Measurements from ENCODE around the gene ATP5ME. TPM values are rescaled to one million over a fixed set of nuclear protein-coding genes. Genes with fewer than 3 reads are reported as not detected.

The ATP5ME gene
- total RNA-seq, 2 experiments from 2014 or later, result 254 to 257 TPM

DNA sequence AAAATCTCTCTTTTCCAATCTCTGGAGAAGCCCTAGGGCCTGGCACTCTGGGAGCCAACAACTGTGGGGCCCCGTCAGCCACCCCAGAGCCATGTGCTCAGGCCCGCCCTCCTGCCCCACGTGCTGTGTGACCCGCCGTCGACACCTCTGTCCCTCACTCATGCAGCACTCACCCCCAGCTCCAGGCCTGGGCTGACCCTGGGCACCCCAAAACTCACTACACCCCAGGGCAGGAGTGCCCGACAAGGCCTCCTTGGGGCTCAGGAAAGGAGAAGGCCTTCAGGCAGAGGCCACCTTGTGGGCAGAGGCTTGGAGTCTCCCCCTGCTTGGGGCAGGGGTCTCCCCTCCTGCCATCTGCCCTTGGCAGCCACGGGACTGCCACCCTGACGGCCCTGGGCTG is 6.0 kb upstream of the ATP5ME start:
- Mint-ChIP-seq H3K4me3 (no peak overlapping the region), H3K9me3 (no peaks in the 10 kb centered on the region), H3K36me3 (ENCODE audit: low read depth) (no peaks in the 10 kb centered on the region), H3K27ac (no peak overlapping the region), H3K4me1 (ENCODE audit: low read depth) (peaks cover 8% of the 10 kb centered on the region), H3K27me3 (ENCODE audit: low read depth) (peaks cover 2% of the 10 kb centered on the region)
- DNase-seq, result no peak
- intact Hi-C loops (cut with micrococcal nuclease), result no loop called here
- CTCF ChIA-PET, result no interaction called here

DNA sequence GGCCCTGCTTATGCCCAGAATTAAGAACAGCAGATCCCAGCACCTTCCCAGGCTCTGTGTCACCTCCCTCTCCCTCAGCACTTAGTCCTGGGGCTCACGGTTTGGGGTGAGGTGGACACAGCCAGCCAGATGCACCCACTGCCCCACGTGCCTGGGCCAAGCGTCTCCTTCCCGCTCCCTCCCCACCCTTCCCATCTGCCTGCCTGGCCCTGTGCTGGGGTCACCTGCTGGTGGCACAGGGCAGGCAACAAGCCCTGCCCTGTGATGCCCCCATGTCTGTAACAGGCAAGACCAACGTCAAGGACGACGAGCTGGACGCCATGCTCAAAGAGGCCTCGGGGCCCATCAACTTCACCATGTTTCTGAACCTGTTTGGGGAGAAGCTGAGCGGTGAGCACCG is 5.6 kb upstream of the ATP5ME start:
- no peaks in the 10 kb centered on the region for H3K9me3 Mint-ChIP-seq
- no peaks in the 10 kb centered on the region for H3K27me3 Mint-ChIP-seq (ENCODE audit: low read depth)
- intact Hi-C loops (cut with micrococcal nuclease), result loop anchor here (10.0 kb wide), 1 partner anchor 345 kb away; the partner anchor contains the start of gene ZNF141
- DNase-seq, result no peak
- CTCF ChIA-PET, result no interaction called here
- peaks cover 8% of the 10 kb centered on the region for H3K4me1 Mint-ChIP-seq (ENCODE audit: low read depth)
- no peak overlapping the region for H3K4me3 Mint-ChIP-seq
- no peak overlapping the region for H3K27ac Mint-ChIP-seq
- H3K36me3 Mint-ChIP-seq (ENCODE audit: low read depth), result no peaks in the 10 kb centered on the region

DNA sequence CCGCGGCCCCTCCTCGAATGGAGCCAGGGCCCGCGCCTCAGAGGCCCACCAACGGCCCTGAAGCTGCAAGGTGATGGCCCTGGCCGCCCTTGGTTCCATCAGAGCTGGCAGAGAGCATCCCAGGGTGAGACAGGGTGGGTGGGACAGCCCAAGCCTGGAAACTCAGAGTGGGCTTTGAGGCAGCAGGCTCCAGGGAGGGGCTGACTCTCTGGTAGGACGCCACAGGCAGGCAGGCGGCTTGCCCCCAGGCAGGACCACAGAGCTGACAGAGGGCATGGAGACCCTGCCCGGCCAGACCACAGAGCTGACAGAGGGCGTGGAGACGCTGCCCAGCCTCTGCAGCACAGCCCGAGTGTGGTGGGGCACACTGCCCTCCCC is 5.0 kb upstream of the ATP5ME start:
- CTCF ChIA-PET, result no interaction called here
- intact Hi-C loops (cut with micrococcal nuclease), result loop anchor here (10.0 kb wide), 1 partner anchor 344 kb away; the partner anchor contains the start of gene ZNF141

DNA sequence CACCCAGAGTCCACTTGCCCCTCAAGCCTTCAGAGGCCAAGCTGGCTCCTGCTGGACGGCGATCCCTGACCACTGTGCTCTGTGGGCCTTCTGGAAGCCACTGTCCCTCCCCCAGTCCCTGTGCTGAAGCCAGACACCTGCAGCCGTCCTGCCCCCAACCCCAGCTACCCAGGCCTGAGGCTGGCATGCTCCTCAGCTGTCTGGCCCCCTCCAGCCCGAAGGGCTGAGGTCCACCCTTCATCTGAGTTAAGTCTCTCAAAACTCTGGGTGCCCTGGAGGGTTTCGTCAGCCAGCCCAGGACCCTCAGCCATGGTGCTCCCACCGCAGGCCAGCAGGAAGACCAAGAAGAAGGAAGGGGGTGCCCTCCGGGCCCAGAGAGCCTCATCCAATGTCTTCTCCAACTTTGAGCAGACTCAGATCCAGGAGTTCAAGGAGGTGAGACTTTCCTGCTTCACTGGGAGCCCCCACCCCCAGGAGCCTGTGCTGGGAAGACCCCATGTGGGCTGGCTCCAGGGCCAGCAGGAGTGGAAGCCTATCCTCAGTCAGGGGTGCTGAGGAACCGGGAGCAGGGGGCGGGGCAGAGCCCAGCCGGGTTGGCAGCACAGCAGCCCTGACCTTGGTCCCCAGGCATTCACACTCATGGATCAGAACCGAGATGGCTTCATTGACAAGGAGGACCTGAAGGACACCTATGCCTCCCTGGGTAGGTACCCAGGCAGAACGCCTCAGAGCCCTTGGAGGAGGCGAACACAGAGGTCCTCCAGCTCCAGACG is 4.4 kb upstream of the ATP5ME start:
- H3K27ac Mint-ChIP-seq, result no peak overlapping the region
- peaks cover 9% of the 10 kb centered on the region for H3K4me1 Mint-ChIP-seq (ENCODE audit: low read depth)
- no peak for DNase-seq
- peaks cover 1% of the 10 kb centered on the region for H3K36me3 Mint-ChIP-seq (ENCODE audit: low read depth)
- CTCF ChIA-PET, result no interaction called here
- no peaks in the 10 kb centered on the region for H3K27me3 Mint-ChIP-seq (ENCODE audit: low read depth)
- H3K4me3 Mint-ChIP-seq, result no peak overlapping the region
- H3K9me3 Mint-ChIP-seq, result no peaks in the 10 kb centered on the region
- intact Hi-C loops (cut with micrococcal nuclease), result loop anchor here (10.0 kb wide), 1 partner anchor 344 kb away; the partner anchor contains the start of gene ZNF141

More for the DNA sequence above, 5.0 kb upstream of the ATP5ME start:
- Mint-ChIP-seq H3K27ac (no peak overlapping the region), H3K4me3 (no peak overlapping the region), H3K4me1 (ENCODE audit: low read depth) (peaks cover 8% of the 10 kb centered on the region), H3K36me3 (ENCODE audit: low read depth) (no peaks in the 10 kb centered on the region), H3K27me3 (ENCODE audit: low read depth) (no peaks in the 10 kb centered on the region), H3K9me3 (no peaks in the 10 kb centered on the region)
- no peak for DNase-seq

DNA sequence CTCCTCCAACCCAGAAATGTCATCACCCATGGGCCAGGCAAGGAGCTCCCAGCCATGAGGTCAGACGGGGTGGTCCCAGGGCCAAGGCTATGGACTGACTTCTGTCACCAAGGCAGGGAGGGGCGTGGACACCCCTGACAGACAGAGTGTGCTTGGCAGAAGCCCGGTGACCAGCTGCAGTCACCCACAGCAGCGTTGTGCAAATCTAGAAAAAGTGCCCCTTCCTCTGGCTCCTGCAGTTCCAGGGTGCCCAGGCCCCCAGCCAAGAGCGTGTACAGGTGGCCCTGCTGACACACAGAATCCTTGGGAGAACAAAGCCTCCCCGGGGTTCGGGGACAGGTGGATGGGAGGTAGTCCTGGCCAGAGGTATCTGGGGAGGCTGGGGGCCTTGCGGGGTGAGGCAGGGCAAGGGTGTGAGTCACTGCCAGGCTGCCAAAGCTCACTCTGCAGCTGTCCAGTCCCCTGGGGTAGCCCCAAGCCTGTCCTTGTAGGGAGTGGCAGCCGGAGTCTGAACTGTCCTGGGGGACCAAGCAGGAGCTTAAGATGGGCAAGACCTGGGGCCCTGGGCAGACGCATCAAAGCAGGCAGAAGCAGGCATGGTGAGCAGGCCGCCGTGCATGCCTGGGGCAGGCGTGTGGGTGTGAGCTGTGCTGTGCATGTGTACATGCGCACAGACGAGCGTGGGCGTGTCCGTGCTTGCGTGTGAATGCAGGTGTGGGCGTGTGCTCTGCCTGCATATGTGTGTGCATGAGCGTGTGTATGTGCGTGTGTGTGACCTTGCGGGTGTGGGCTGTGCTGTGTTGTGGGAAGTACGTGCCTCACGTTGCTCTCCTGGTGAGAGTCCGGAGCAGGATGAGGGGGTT is 3.6 kb upstream of the ATP5ME start:
- peaks cover 7% of the 10 kb centered on the region for H3K36me3 Mint-ChIP-seq (ENCODE audit: low read depth)
- CTCF ChIA-PET, result no interaction called here
- no peak for DNase-seq
- no peaks in the 10 kb centered on the region for H3K9me3 Mint-ChIP-seq
- H3K4me3 Mint-ChIP-seq, result no peak overlapping the region
- H3K4me1 Mint-ChIP-seq (ENCODE audit: low read depth), result peaks cover 16% of the 10 kb centered on the region
- no peaks in the 10 kb centered on the region for H3K27me3 Mint-ChIP-seq (ENCODE audit: low read depth)
- H3K27ac Mint-ChIP-seq, result no peak overlapping the region
- intact Hi-C loops (cut with micrococcal nuclease), result loop anchor here (10.0 kb wide), 1 partner anchor 343 kb away; the partner anchor contains the start of gene ZNF141

DNA sequence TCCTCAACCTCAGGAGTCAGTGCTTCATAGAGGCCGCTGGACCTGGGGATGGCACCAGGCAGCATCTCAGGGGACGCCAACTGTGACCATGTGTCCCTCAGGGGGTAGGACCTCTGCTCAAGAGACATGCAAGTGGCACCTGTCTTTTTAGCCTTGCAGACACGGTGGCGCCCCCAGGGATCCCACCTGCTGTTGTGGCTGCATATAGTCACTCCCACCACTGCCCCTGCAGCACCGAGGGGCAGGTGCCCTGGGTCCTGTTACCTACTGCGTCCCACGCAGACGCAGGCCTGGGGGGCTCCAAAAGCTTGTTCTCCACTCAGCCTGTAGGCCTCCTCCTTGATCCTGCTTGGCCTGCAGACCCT is 2.8 kb upstream of the ATP5ME start:
- intact Hi-C loops (cut with micrococcal nuclease), result loop anchor here (10.0 kb wide), 1 partner anchor 342 kb away; the partner anchor contains the start of gene ZNF141
- H3K4me3 Mint-ChIP-seq, result no peak overlapping the region
- CTCF ChIA-PET, result no interaction called here

DNA sequence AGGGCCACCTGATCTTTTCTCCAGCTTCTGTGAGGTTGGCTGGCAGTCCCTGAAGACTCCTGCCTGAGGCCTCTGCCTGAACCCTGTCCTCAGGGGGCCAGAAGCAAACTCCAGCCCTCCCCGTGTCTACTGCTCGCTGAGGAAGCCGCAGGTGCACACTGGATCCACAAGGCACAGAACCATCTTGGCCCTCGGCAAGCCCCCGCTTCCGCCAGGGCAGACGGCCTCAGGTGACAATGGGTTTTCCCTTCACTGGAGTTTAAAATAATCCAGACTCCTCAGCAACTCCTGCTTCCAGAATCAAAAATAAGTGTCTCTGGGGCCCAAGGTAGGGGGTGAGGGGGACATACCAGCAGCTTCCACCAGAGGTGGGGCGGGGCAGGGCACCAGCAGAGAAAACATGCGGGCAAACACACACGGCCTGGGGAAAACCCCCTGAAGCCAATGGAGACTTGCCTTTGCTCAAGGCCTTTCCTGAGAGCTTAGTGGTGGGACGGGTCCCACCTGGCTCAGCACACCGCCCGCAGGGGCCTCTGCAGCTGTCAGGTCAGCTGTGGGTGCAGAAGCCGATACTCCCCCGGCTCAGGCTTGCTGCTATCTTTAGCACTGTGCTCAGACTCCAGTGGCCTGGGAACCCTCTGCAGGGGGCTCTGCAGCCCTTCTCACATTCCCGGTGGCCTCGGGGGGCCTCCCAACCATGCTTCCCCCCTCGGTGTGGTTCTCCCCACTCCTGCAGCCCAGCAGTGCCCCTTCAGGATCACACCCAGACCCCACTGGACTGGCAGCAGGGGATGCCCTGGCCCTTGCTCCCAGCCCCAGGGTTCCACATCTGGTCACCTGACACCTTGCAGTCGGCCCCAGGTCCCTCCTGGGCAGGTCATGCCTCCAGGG is 2.1 kb upstream of the ATP5ME start:
- H3K4me3 Mint-ChIP-seq, result peak overlapping the region; percentile 84
- no peak for DNase-seq
- peaks cover 18% of the 10 kb centered on the region for H3K4me1 Mint-ChIP-seq (ENCODE audit: low read depth)
- H3K27ac Mint-ChIP-seq, result no peak overlapping the region
- CTCF ChIA-PET, result interaction anchor here (1.9 to 2.5 kb wide), 2 partner anchors 8 to 22 kb away, joined by 6 to 9 read pairs; no protein-coding TSS in a partner anchor
- no peaks in the 10 kb centered on the region for H3K9me3 Mint-ChIP-seq
- peaks cover 14% of the 10 kb centered on the region for H3K36me3 Mint-ChIP-seq (ENCODE audit: low read depth)
- intact Hi-C loops (cut with micrococcal nuclease), result loop anchor here (2.0 to 10.0 kb wide), 2 partner anchors 341 to 433 kb away; partner anchors contain the start of gene ZNF141
- no peaks in the 10 kb centered on the region for H3K27me3 Mint-ChIP-seq (ENCODE audit: low read depth)

More for the DNA sequence above, 2.8 kb upstream of the ATP5ME start:
- peaks cover 18% of the 10 kb centered on the region for H3K4me1 Mint-ChIP-seq (ENCODE audit: low read depth)
- H3K9me3 Mint-ChIP-seq, result no peaks in the 10 kb centered on the region
- no peak overlapping the region for H3K27ac Mint-ChIP-seq
- H3K36me3 Mint-ChIP-seq (ENCODE audit: low read depth), result peaks cover 11% of the 10 kb centered on the region
- H3K27me3 Mint-ChIP-seq (ENCODE audit: low read depth), result no peaks in the 10 kb centered on the region
- DNase-seq, result no peak

DNA sequence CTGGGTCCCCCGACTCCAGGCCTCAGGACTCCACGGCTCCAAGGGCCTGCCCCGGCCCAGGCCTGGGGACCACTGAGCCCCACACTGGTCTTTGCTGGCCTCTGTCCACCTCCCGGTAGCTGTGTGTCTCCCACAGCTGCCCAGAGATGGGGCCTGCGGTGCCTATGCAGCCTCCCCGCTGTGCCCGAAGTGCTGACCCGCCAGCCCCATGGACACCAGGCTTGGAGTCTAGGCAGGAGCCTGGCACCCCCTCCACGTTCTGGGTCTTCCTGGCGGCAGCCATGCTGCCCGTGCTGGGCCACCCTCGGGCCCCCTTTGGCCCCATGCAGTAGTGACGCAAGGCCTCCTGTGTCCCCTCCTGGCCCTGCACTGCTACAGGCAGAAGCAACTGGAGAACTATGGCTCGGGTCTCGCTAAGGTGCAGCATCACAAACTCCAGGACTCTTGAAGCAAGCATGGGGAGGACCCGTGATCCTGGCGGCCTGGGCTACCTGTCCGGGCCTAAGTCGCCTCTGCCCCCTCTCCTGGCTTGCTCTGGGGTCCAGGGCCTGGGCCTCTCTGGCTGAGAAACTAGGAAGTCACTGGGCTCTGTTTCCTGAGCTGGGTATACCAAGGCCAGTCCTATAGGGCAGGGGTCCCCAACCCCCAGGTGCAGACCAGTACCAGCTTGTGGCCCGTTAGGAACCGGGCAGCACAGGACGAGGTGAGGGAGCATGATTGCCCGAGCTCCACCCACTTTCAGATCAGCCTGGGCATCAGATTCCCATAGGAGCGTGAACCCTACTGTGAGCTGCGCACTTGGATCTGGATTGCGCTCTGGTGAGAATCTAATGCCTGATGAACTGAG is 1.2 kb upstream of the ATP5ME start:
- Mint-ChIP-seq H3K27me3 (ENCODE audit: low read depth) (no peaks in the 10 kb centered on the region), H3K9me3 (no peaks in the 10 kb centered on the region), H3K4me3 (peak overlapping the region; percentile 84), H3K27ac (peak overlapping the region; percentile 84), H3K4me1 (ENCODE audit: low read depth) (peaks cover 15% of the 10 kb centered on the region), H3K36me3 (ENCODE audit: low read depth) (peaks cover 22% of the 10 kb centered on the region)
- peak; percentile 26 for DNase-seq
- CTCF ChIA-PET, result interaction anchor here (1.9 to 2.5 kb wide), 2 partner anchors 9 to 23 kb away, joined by 6 to 9 read pairs; no protein-coding TSS in a partner anchor
- intact Hi-C loops (cut with micrococcal nuclease), result loop anchor here (2.0 to 10.0 kb wide), 2 partner anchors 340 to 432 kb away; partner anchors contain the start of gene ZNF141

DNA sequence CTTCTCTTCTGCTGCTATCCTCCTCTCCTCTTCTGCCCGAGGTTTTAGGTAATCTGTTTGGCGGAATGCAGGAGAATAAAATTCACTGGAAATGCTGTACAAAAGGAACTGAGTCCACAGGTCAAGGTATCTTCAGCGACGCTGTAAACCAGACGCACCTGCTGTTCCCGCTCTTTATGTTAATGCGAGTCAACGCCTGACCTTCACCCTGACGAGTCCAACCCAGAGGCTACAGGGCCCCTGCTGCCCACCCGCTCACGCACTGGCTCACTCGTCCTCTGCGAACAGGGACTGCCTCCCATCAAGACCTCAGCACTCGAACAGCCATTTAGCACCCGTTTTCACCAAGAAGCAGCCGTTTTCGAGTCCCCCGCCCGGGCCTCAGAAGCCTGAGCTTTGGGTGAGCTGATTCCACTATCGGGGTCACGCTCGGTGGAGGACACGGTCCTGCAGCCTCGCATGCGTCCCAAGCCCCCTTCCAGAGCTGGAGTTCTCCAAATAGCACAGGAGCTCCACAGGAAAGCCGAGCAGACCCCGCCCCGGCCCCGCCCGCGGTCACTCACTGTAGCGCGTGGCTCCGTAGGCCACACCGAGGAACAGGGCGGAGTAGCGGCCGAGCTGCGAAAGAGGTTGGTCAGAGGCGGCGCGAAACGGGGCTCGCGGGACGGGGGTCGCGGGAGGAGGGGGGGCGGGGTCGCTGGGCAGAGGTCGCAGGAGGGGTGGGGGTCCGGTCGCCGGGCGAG is 556 bp downstream of the ATP5ME start:
- peaks cover 15% of the 10 kb centered on the region for H3K4me1 Mint-ChIP-seq (ENCODE audit: low read depth)
- intact Hi-C loops (cut with micrococcal nuclease), result loop anchor here (1.0 to 10.0 kb wide), 8 partner anchors 9 to 674 kb away; partner anchors contain the start of genes PCGF3, PIGG, UVSSA and ZNF141
- no peak for DNase-seq
- peaks cover 23% of the 10 kb centered on the region for H3K36me3 Mint-ChIP-seq (ENCODE audit: low read depth)
- H3K9me3 Mint-ChIP-seq, result no peaks in the 10 kb centered on the region
- H3K4me3 Mint-ChIP-seq, result peak overlapping the region; percentile 84
- no peaks in the 10 kb centered on the region for H3K27me3 Mint-ChIP-seq (ENCODE audit: low read depth)
- peak overlapping the region; percentile 66 for H3K27ac Mint-ChIP-seq
- CTCF ChIA-PET, result interaction anchor here (0.6 to 2.5 kb wide), 5 partner anchors 9 to 70 kb away, joined by 3 to 9 read pairs (median 4); no protein-coding TSS in a partner anchor

DNA sequence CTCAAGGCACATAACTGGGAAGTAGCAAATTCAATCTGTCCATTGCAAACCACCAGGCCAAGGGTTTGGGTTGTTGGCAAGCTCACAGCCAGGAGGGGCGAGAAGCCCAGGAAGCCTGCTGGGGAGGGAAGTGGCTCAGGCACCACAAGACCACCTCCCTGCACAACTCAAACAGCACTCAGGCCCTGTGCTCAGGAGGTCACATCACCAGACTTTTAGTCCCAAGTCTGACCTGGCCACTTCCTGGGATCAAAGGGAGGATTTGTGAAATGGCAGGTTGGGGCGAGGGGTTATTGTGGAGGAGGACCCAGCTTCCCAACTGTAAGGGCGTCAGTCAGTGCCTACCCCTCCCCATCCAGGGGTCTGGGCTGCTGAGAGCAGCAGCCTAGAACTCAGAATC is 2.3 kb downstream of the ATP5ME start:
- Mint-ChIP-seq H3K27ac (no peak overlapping the region), H3K4me3 (no peak overlapping the region), H3K9me3 (no peaks in the 10 kb centered on the region), H3K36me3 (ENCODE audit: low read depth) (peaks cover 23% of the 10 kb centered on the region), H3K27me3 (ENCODE audit: low read depth) (no peaks in the 10 kb centered on the region), H3K4me1 (ENCODE audit: low read depth) (peaks cover 15% of the 10 kb centered on the region)
- CTCF ChIA-PET, result interaction anchor here (0.9 kb wide), 1 partner anchor 69 kb away, joined by 3 read pairs; no protein-coding TSS in a partner anchor
- DNase-seq, result no peak
- intact Hi-C loops (cut with micrococcal nuclease), result loop anchor here (5.0 to 10.0 kb wide), 2 partner anchors 174 to 337 kb away; partner anchors contain the start of genes PIGG, ZNF141 and ZNF721
